ENCODE data around the gene PTTG1. TPM values are rescaled to one million over a fixed set of nuclear protein-coding genes. Genes with fewer than 3 reads are reported as not detected.
"Not testable (repeated sequence)": the region's sequence is repeated elsewhere in the genome, so short reads cannot be mapped to it uniquely, and the experiment has no call there.

Gene PTTG1
- total and polyA plus RNA-seq, 2 donors (not counting 1 experiment from before 2014, with no cell fraction given) = 77.5 to 108 TPM

- Histone ChIP-seq H3K4me1 (ENCODE audit: control insufficient read depth, extremely low read depth, insufficient read depth, low read length) (peaks cover 6% of the 10 kb centered on the region), H3K36me3 (ENCODE audit: control insufficient read depth, insufficient read depth, low read length) (no peaks in the 10 kb centered on the region), H3K27ac (ENCODE audit: insufficient read depth, low read length) (no peak overlapping the region), H3K79me2 (ENCODE audit: control insufficient read depth, insufficient read depth, low read length) (no peaks in the 10 kb centered on the region), H3K27me3 (ENCODE audit: control insufficient read depth, insufficient read depth, low read length) (peaks cover 3% of the 10 kb centered on the region), H3K4me2 (ENCODE audit: extremely low read depth, insufficient read depth, low read length) (no peak overlapping the region), H3K4me3 (replicated peaks in 1 of 4; ENCODE audit: control extremely low read depth in 1 of 4, insufficient read depth in 1 of 4, low read depth in 3 of 4, low read length in 4 of 4) (no peak overlapping the region), H3K9ac (ENCODE audit: insufficient read depth, low read length) (no peak overlapping the region), H2AFZ (ENCODE audit: low read length) (no peak overlapping the region), H3K9me3 (ENCODE audit: control insufficient read depth, insufficient read depth, low read depth, low read length) (no peaks in the 10 kb centered on the region), H4K20me1 (ENCODE audit: control insufficient read depth, extremely low read depth, insufficient read depth, low read length) (no peaks in the 10 kb centered on the region)
- no peak for DNase-seq (ENCODE audit: low read depth in 2 of 2)
- TF ChIP-seq CTCF (conservative IDR thresholded peaks at IDR 0.05 in 1 of 2, IDR thresholded peaks at IDR 0.05 in 1 of 2; ENCODE audit: low read depth in 1 of 2, low read length in 2 of 2) = no peak
- TF ChIP-seq EZH2 (IDR thresholded peaks at IDR 0.05; ENCODE audit: low read length, missing control alignments) = no peak
Measured at GRCh38 chr5:160436017-160436416, 14.4 kb downstream of the PTTG1 start.

GRCh38 chr5:160436661-160437060 is 15.0 kb downstream of the PTTG1 start:
- not testable (repeated sequence) for DNase-seq (ENCODE audit: low read depth in 2 of 2)

GRCh38 chr5:160437271-160437670 is 15.6 kb downstream of the PTTG1 start:
- Histone ChIP-seq H3K27ac (ENCODE audit: insufficient read depth, low read length) (no peak overlapping the region), H3K27me3 (ENCODE audit: control insufficient read depth, insufficient read depth, low read length) (peaks cover 3% of the 10 kb centered on the region), H3K9me3 (ENCODE audit: control insufficient read depth, insufficient read depth, low read depth, low read length) (no peaks in the 10 kb centered on the region), H3K79me2 (ENCODE audit: control insufficient read depth, insufficient read depth, low read length) (no peaks in the 10 kb centered on the region), H3K9ac (ENCODE audit: insufficient read depth, low read length) (no peak overlapping the region), H2AFZ (ENCODE audit: low read length) (no peak overlapping the region), H3K4me1 (ENCODE audit: control insufficient read depth, extremely low read depth, insufficient read depth, low read length) (peaks cover 6% of the 10 kb centered on the region), H3K4me2 (ENCODE audit: extremely low read depth, insufficient read depth, low read length) (no peak overlapping the region), H3K4me3 (replicated peaks in 1 of 4; ENCODE audit: control extremely low read depth in 1 of 4, insufficient read depth in 1 of 4, low read depth in 3 of 4, low read length in 4 of 4) (no peak overlapping the region), H3K36me3 (ENCODE audit: control insufficient read depth, insufficient read depth, low read length) (no peaks in the 10 kb centered on the region), H4K20me1 (ENCODE audit: control insufficient read depth, extremely low read depth, insufficient read depth, low read length) (no peaks in the 10 kb centered on the region)
- DNase-seq (ENCODE audit: low read depth in 2 of 2) = no peak
- TF ChIP-seq EZH2 (IDR thresholded peaks at IDR 0.05; ENCODE audit: low read length, missing control alignments) = no peak
- no peak for TF ChIP-seq CTCF (conservative IDR thresholded peaks at IDR 0.05 in 1 of 2, IDR thresholded peaks at IDR 0.05 in 1 of 2; ENCODE audit: low read depth in 1 of 2, low read length in 2 of 2)

More at GRCh38 chr5:160436661-160437060, 15.0 kb downstream of the PTTG1 start:
- H3K27me3 ChIP-seq (ENCODE audit: control insufficient read depth, insufficient read depth, low read length); H3K4me1 ChIP-seq (ENCODE audit: control insufficient read depth, extremely low read depth, insufficient read depth, low read length); H3K79me2 ChIP-seq (ENCODE audit: control insufficient read depth, insufficient read depth, low read length); H3K9ac ChIP-seq (ENCODE audit: insufficient read depth, low read length); H3K4me3 ChIP-seq (replicated peaks in 1 of 4; ENCODE audit: control extremely low read depth in 1 of 4, insufficient read depth in 1 of 4, low read depth in 3 of 4, low read length in 4 of 4); H3K4me2 ChIP-seq (ENCODE audit: extremely low read depth, insufficient read depth, low read length); H2AFZ ChIP-seq (ENCODE audit: low read length); H3K9me3 ChIP-seq (ENCODE audit: control insufficient read depth, insufficient read depth, low read depth, low read length); H3K36me3 ChIP-seq (ENCODE audit: control insufficient read depth, insufficient read depth, low read length); H3K27ac ChIP-seq (ENCODE audit: insufficient read depth, low read length); H4K20me1 ChIP-seq (ENCODE audit: control insufficient read depth, extremely low read depth, insufficient read depth, low read length): not testable (repeated sequence)

Measured in fibroblast of lung (primary cell).